PFSK-1 (cell line): ENCODE data around the gene TSPAN4.

Experiments
- FOXP2 ChIP-seq: optimal IDR thresholded peaks from 2 replicates; pipeline ENCODE3; 2011; ENCODE audit warnings: borderline replicate concordance, control low read depth, inconsistent platforms; ENCODE audit not compliant: insufficient read depth; ENCODE audit errors: extremely low read length, extremely low read depth
- POLR2AphosphoS5 ChIP-seq: IDR thresholded peaks from 2 replicates; pipeline ENCODE4 v1.6.1; 2012; ENCODE audit warnings: low read depth, mild to moderate bottlenecking, control low read depth, low read length, moderate library complexity
- REST ChIP-seq, 2 experiments: IDR thresholded peaks; 2 replicates each; pipeline versions ENCODE4 v1.6.1 to v1.8.0; 2011 to 2012; ENCODE audit warnings: low read depth in 2 of 2, low read length in 2 of 2, control low read depth in 1 of 2, inconsistent platforms in 1 of 2, mild to moderate bottlenecking in 1 of 2, moderate library complexity in 1 of 2; ENCODE audit not compliant: insufficient read depth in 1 of 2
- SIN3A ChIP-seq: IDR thresholded peaks from 2 replicates; pipeline ENCODE4 v1.6.1; 2012; ENCODE audit warnings: mild to moderate bottlenecking, low read length, moderate library complexity, borderline replicate concordance; ENCODE audit not compliant: insufficient read depth
- TAF1 ChIP-seq: IDR thresholded peaks from 2 replicates; pipeline ENCODE4 v1.6.1; 2012; ENCODE audit warnings: low read length, control low read depth, borderline replicate concordance; ENCODE audit not compliant: insufficient read depth

Gene TSPAN4

DNA sequence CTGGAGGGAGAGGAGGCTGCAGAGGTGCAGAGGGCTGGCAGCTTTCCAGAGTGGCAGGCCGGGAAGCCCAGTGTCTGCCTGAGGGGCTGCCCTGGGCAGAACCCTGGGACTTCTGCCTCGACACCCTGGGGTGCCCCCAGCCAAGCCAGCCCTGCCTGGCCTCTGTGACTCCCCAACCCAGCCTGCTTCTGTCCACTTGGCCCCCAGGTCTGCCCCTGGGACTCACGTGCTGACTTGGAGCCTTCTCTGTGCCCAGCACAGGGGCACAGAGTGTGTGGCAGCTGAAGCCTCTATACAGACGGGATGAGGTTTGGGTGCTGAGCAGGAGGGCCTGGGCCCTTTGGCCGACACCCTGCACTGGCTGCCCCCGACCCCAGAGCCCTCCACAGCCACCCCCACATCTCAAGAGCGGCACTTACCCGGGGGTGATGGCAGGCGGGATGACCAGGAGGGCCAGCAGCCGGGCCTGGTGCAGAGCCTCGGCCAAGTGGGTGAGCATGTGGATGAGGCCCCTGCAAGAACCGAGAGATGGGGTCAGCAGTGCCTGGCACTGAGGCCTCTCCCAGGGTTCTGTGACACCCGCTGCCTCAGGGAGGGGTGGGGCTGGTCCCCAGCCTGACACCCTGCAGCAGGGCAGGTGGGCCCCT is 50.5 kb downstream of the TSPAN4 start:
- TF ChIP-seq SIN3A: no peak
- no peak for TF ChIP-seq FOXP2
- TF ChIP-seq REST (IDR thresholded peaks at IDR 0.05; ENCODE audit: insufficient read depth in 1 of 2, low read depth in 2 of 2, low read length in 2 of 2): no peak

- TF ChIP-seq TAF1 (no peak), FOXP2 (no peak), POLR2AphosphoS5 (no peak), SIN3A (no peak)
Observed at GRCh38 chr11:894575-895201, 52.0 kb downstream of the TSPAN4 start.

- TF ChIP-seq REST (IDR thresholded peaks at IDR 0.05; ENCODE audit: insufficient read depth in 1 of 2, low read depth in 2 of 2, low read length in 2 of 2): no peak
- TF ChIP-seq TAF1: no peak
- TF ChIP-seq FOXP2: no peak
- TF ChIP-seq POLR2AphosphoS5: no peak
- no peak for TF ChIP-seq SIN3A
Observed at GRCh38 chr11:895331-896110, 52.9 kb downstream of the TSPAN4 start.

DNA sequence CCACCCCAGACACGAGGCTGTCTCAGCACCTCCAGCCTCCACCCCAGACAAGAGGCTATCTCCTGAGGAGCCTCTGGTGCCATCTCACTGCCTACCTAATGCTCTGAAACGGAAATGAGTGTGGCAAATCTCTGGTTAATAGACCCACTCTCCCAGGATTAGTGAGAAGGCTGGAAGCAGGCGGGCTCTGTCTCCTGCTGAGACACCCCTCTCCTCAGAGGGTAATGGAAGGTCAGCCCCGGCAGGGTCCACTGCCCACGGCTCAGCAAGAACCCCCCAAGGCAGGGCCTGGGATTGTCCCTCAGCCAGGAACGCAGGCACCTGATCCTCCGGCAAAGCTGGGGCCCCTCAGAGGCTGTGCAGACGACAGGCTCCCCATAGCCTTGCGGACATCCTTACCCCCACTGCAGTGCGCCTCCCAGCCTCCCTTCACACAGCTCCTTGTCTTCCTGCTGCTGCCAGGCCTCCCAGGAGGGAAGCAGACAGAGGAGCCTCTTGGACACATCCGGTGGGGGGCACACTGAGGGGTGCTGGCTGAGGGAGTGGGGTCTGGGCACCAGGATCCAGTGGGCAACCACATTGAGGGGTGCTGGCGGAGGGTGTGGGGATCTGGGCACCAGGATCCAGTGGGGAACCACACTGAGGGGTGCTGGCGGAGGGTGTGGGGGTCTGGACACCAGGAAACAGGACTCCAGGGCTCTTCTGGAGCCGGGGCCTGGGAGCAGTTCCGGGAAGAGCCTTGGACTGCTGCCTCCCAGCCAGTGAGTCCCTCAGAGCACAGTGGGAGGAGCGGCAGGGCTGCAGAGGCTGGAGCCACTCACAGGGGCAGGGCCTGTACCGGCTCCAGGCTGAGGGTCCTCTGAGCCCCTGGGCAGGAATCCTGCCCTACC is 54.8 kb downstream of the TSPAN4 start:
- TF ChIP-seq POLR2AphosphoS5 (no peak), SIN3A (no peak), FOXP2 (no peak), REST (IDR thresholded peaks at IDR 0.05; ENCODE audit: insufficient read depth in 1 of 2, low read depth in 2 of 2, low read length in 2 of 2) (no peak), TAF1 (no peak)

DNA sequence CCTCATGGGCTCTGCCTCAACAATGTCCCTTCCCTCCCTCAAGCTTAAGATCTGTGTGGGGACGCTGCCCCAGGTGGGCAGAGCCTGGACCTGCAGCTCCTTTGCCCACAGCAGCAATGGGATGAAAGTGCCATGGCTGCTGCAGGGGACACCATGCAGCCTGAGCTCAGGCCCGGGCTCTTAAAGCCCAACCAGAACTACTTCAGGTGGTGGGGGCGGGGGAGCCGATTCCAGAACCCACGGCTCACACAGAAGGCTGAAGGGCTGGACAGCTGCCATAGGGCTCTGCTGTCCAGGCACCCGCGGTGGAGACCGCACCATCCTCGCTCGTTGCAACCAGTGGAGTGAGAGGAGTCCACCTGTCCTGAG is 55.5 kb downstream of the TSPAN4 start:
- TF ChIP-seq TAF1: no peak
- TF ChIP-seq FOXP2: no peak
- TF ChIP-seq SIN3A: no peak
- no peak for TF ChIP-seq POLR2AphosphoS5
- TF ChIP-seq REST (IDR thresholded peaks at IDR 0.05; ENCODE audit: insufficient read depth in 1 of 2, low read depth in 2 of 2, low read length in 2 of 2): no peak
